CD4-positive, alpha-beta T cell treated with Interleukin-17A for 1 hour (primary cell): ENCODE results near the gene FMN1.
A peak's percentile ranks its signal among the peaks of the same experiment; 100 is the strongest.

Source experiments
- DNase-seq: peaks from one replicate; pipeline ENCODE4 v3.0.0-alpha.2; 2020

The FMN1 gene

GRCh38 chr15:33045066-33045810, 149.3 kb downstream of the FMN1 start:
- no peak for DNase-seq

- DNase-seq, result no peak
These were observed 149.9 kb downstream of the FMN1 start for GRCh38 chr15:33044598-33044997.

GRCh38 chr15:33043636-33044035, 150.9 kb downstream of the FMN1 start:
- DNase-seq, result no peak

GRCh38 chr15:33040496-33040895, 154.0 kb downstream of the FMN1 start:
- no peak for DNase-seq

- DNase-seq, result no peak
These were observed 159.9 kb downstream of the FMN1 start for GRCh38 chr15:33034588-33034987.

GRCh38 chr15:33032053-33032452, 162.5 kb downstream of the FMN1 start:
- no peak for DNase-seq

GRCh38 chr15:33031324-33031821, 163.1 kb downstream of the FMN1 start:
- no peak for DNase-seq

- DNase-seq, result no peak
These were observed 164.2 kb downstream of the FMN1 start for GRCh38 chr15:33030315-33030714.

GRCh38 chr15:33029109-33029652, 165.3 kb downstream of the FMN1 start:
- no peak for DNase-seq

- no peak for DNase-seq
These were observed 166.0 kb downstream of the FMN1 start for GRCh38 chr15:33028495-33028894.

- no peak for DNase-seq
These were observed 167.0 kb downstream of the FMN1 start for GRCh38 chr15:33027306-33028035.

- no peak for DNase-seq
These were observed 167.9 kb downstream of the FMN1 start for GRCh38 chr15:33026614-33027013.

- no peak for DNase-seq
These were observed 171.9 kb downstream of the FMN1 start for GRCh38 chr15:33022629-33023028.

GRCh38 chr15:33021806-33022389, 172.6 kb downstream of the FMN1 start:
- DNase-seq, result peak; percentile 3

- DNase-seq, result no peak
These were observed 175.0 kb downstream of the FMN1 start for GRCh38 chr15:33019354-33019981.

- DNase-seq, result no peak
These were observed 178.0 kb downstream of the FMN1 start for GRCh38 chr15:33016405-33017024.

GRCh38 chr15:33014586-33014985, 179.9 kb downstream of the FMN1 start:
- DNase-seq, result no peak

- no peak for DNase-seq
These were observed 180.6 kb downstream of the FMN1 start for GRCh38 chr15:33013827-33014445.

GRCh38 chr15:33011976-33012375, 182.5 kb downstream of the FMN1 start:
- no peak for DNase-seq

GRCh38 chr15:33009603-33010002, 184.9 kb downstream of the FMN1 start:
- no peak for DNase-seq

- DNase-seq, result no peak
These were observed 185.5 kb downstream of the FMN1 start for GRCh38 chr15:33009026-33009425.
